ENCODE data around the gene AANAT.

Gene AANAT

GRCh38 chr17:76421044-76421407, 46.4 kb upstream of the AANAT start:
- POLR2A ChIA-PET, result no interaction called here
- H3K36me3 ChIP-seq (ENCODE audit: control insufficient read depth in 2 of 2, insufficient read depth in 1 of 2, low read length in 2 of 2), result peaks cover 0 to 24% of the 10 kb centered on the region in 2 experiments; a peak in 1 of 3 replicates
- H3K9me3 ChIP-seq (ENCODE audit: control insufficient read depth, insufficient read depth, low read depth, low read length), result no peaks in the 10 kb centered on the region
- H3K4me3 ChIP-seq (ENCODE audit: low read depth, low read length), result no peak overlapping the region
- H3K27ac ChIP-seq (ENCODE audit: extremely low read depth, low read depth, low read length), result peak overlapping the region; percentile 27; the same call in 1 of the 2 replicates
- peaks cover 11% of the 10 kb centered on the region for H3K4me1 ChIP-seq (ENCODE audit: control insufficient read depth, insufficient read depth, low read length)
- CTCF ChIA-PET, result interaction anchor here (0.7 kb wide), 2 partner anchors 123 to 280 kb away, joined by 3 to 4 read pairs; no protein-coding TSS in a partner anchor
- no peak for TF ChIP-seq OVOL3 (tag by site-specific recombination; IDR thresholded peaks at IDR 0.05)
- peak; percentile 96 for TF ChIP-seq ZNF449 (tag by site-specific recombination; IDR thresholded peaks at IDR 0.05)

DNA sequence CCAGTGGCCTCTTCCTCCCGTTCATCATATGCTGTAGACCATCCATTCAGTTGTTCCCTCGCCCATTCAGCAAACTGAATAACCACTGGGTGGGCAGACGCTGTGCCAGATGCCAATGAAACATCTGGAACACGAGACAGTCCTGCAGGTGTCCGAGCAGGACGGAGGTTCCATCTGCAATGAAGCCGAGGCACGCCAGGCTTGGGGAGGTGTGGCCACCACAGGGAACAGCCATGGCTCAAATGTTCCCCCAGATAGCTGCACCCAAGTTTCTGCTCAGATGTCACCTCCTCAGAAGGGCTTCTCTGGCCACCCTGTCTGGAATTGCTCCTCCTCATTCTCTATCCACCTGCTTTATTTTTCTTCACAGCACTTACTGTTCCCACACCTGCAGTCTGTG, 45.0 kb upstream of the AANAT start:
- ChIA-PET POLR2A (no interaction called here), CTCF (interaction anchor here (0.6 to 1.1 kb wide), 2 partner anchors 14 to 52 kb away, joined by 3 to 4 read pairs; no protein-coding TSS in a partner anchor)
- peaks cover 6% of the 10 kb centered on the region for H3K4me1 ChIP-seq (ENCODE audit: control insufficient read depth, insufficient read depth, low read length)

GRCh38 chr17:76422860-76423259, 44.5 kb upstream of the AANAT start:
- peak; percentile 72 for TF ChIP-seq ZIC2 (tag by site-specific recombination; IDR thresholded peaks at IDR 0.05)
- TF ChIP-seq ZNF341 (tag by site-specific recombination; IDR thresholded peaks at IDR 0.05; ENCODE audit: low read depth), result no peak
- peaks cover 2% of the 10 kb centered on the region; the same call in 1 of the 2 replicates for H3K4me1 ChIP-seq (ENCODE audit: control insufficient read depth, insufficient read depth, low read length)
- ChIA-PET POLR2A (no interaction called here), CTCF (interaction anchor here (0.6 to 1.1 kb wide), 4 partner anchors 14 to 144 kb away, joined by 3 to 4 read pairs (median 4); no protein-coding TSS in a partner anchor)
- H3K36me3 ChIP-seq (ENCODE audit: control insufficient read depth in 2 of 2, insufficient read depth in 1 of 2, low read length in 2 of 2), result peaks cover 0 to 14% of the 10 kb centered on the region in 2 experiments; a peak in 1 of 3 replicates
- H3K4me3 ChIP-seq (ENCODE audit: low read depth, low read length), result no peak overlapping the region
- H3K27ac ChIP-seq (ENCODE audit: extremely low read depth, low read depth, low read length), result no peak overlapping the region; the same call in 1 of the 2 replicates
- no peaks in the 10 kb centered on the region for H3K9me3 ChIP-seq (ENCODE audit: control insufficient read depth, insufficient read depth, low read depth, low read length)

More for the DNA sequence above, 45.0 kb upstream of the AANAT start:
- TF ChIP-seq REST (tag by site-specific recombination; IDR thresholded peaks at IDR 0.05), result no peak
- peak; percentile 79 for TF ChIP-seq ZNF341 (tag by site-specific recombination; IDR thresholded peaks at IDR 0.05; ENCODE audit: low read depth)
- TF ChIP-seq ZNF335 (tag by site-specific recombination; conservative IDR thresholded peaks at IDR 0.05), result no peak
- no peak for TF ChIP-seq KLF17 (tag by site-specific recombination; IDR thresholded peaks at IDR 0.05)
- Histone ChIP-seq H3K27ac (ENCODE audit: extremely low read depth, low read depth, low read length) (no peak overlapping the region), H3K4me3 (ENCODE audit: low read depth, low read length) (no peak overlapping the region), H3K9me3 (ENCODE audit: control insufficient read depth, insufficient read depth, low read depth, low read length) (no peaks in the 10 kb centered on the region), H3K36me3 (ENCODE audit: control insufficient read depth in 2 of 2, insufficient read depth in 1 of 2, low read length in 2 of 2) (peaks cover 0 to 19% of the 10 kb centered on the region in 2 experiments; a peak in 1 of 3 replicates)

DNA sequence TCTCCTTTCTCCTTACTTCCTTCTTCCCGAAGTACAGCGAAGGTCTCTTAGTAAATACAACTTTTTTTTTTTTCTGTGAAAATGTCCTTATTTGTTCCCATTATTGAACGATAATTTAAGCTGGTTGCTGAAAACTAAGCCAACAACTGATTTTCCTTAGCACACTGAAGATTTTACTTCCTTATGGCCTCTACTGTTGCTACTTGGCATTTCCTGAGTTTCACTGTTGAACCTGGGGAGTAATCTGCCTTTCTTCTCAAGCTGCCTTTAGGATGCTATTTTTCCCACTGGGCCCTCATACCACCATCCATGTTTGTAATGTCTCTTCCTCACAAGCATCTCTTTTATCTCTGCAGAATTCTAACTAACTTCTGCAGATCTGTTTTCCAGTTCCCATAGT, 40.5 kb upstream of the AANAT start:
- Histone ChIP-seq H3K4me1 (ENCODE audit: control insufficient read depth, insufficient read depth, low read length) (no peaks in the 10 kb centered on the region), H3K4me3 (ENCODE audit: low read depth, low read length) (no peak overlapping the region), H3K9me3 (ENCODE audit: control insufficient read depth, insufficient read depth, low read depth, low read length) (no peaks in the 10 kb centered on the region), H3K36me3 (ENCODE audit: control insufficient read depth in 2 of 2, insufficient read depth in 1 of 2, low read length in 2 of 2) (peaks cover 0 to 11% of the 10 kb centered on the region in 2 experiments; a peak in 1 of 3 replicates), H3K27ac (ENCODE audit: extremely low read depth, low read depth, low read length) (no peak overlapping the region)
- ChIA-PET CTCF (interaction anchor here (0.5 to 1.1 kb wide), 6 partner anchors 12 to 96 kb away, joined by 3 to 4 read pairs (median 4); partner anchors contain the start of gene AANAT), POLR2A (no interaction called here)
- no peak for TF ChIP-seq OSR2 (tag by site-specific recombination; IDR thresholded peaks at IDR 0.05)
- TF ChIP-seq ZBTB8A (tag by site-specific recombination; IDR thresholded peaks at IDR 0.05), result no peak
- TF ChIP-seq ZNF555 (tag by site-specific recombination; conservative IDR thresholded peaks at IDR 0.05), result no peak
- TF ChIP-seq, protein P1, sequence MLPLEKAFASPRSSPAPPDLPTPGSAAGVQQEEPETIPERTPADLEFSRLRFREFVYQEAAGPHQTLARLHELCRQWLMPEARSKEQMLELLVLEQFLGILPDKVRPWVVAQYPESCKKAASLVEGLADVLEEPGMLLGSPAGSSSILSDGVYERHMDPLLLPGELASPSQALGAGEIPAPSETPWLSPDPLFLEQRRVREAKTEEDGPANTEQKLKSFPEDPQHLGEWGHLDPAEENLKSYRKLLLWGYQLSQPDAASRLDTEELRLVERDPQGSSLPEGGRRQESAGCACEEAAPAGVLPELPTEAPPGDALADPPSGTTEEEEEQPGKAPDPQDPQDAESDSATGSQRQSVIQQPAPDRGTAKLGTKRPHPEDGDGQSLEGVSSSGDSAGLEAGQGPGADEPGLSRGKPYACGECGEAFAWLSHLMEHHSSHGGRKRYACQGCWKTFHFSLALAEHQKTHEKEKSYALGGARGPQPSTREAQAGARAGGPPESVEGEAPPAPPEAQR (tag by site-specific recombination; IDR thresholded peaks at IDR 0.05), result no peak
- TF ChIP-seq, protein P2, sequence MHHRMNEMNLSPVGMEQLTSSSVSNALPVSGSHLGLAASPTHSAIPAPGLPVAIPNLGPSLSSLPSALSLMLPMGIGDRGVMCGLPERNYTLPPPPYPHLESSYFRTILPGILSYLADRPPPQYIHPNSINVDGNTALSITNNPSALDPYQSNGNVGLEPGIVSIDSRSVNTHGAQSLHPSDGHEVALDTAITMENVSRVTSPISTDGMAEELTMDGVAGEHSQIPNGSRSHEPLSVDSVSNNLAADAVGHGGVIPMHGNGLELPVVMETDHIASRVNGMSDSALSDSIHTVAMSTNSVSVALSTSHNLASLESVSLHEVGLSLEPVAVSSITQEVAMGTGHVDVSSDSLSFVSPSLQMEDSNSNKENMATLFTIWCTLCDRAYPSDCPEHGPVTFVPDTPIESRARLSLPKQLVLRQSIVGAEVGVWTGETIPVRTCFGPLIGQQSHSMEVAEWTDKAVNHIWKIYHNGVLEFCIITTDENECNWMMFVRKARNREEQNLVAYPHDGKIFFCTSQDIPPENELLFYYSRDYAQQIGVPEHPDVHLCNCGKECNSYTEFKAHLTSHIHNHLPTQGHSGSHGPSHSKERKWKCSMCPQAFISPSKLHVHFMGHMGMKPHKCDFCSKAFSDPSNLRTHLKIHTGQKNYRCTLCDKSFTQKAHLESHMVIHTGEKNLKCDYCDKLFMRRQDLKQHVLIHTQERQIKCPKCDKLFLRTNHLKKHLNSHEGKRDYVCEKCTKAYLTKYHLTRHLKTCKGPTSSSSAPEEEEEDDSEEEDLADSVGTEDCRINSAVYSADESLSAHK (tag by site-specific recombination; IDR thresholded peaks at IDR 0.05), result no peak
- no peak for TF ChIP-seq RBAK (tag by site-specific recombination; IDR thresholded peaks at IDR 0.05)
- no peak for TF ChIP-seq ZNF791 (tag by site-specific recombination; IDR thresholded peaks at IDR 0.05)
- no peak for TF ChIP-seq ZNF16 (tag by site-specific recombination; IDR thresholded peaks at IDR 0.05; ENCODE audit: low read depth)
- no peak for TF ChIP-seq ZNF654 (tag by site-specific recombination; IDR thresholded peaks at IDR 0.05; ENCODE audit: low read depth)
- TF ChIP-seq ZNF830 (tag by site-specific recombination; IDR thresholded peaks at IDR 0.05; ENCODE audit: low read depth), result no peak

Measured in HEK293 (cell line).